CD4-positive, alpha-beta T cell treated with Interleukin-4 for 1 hour (primary cell): ENCODE measurements around the gene ANAPC15.

Experiments used
- DNase-seq, 2 donors: peaks; one replicate each; pipeline ENCODE4 v3.0.0-alpha.2; 2020 to 2022

The ANAPC15 gene

GRCh38 chr11:72124046-72124445 is 11.6 kb upstream of the ANAPC15 start:
- no peak for DNase-seq

- no peak for DNase-seq
Measured at GRCh38 chr11:72123117-72123653, 10.7 kb upstream of the ANAPC15 start.

GRCh38 chr11:72122607-72123006 is 10.1 kb upstream of the ANAPC15 start:
- no peak for DNase-seq

- no peak for DNase-seq
Measured at GRCh38 chr11:72120930-72121329, 8.4 kb upstream of the ANAPC15 start.

- DNase-seq = no peak
Measured at GRCh38 chr11:72119198-72119597, 6.7 kb upstream of the ANAPC15 start.

DNA sequence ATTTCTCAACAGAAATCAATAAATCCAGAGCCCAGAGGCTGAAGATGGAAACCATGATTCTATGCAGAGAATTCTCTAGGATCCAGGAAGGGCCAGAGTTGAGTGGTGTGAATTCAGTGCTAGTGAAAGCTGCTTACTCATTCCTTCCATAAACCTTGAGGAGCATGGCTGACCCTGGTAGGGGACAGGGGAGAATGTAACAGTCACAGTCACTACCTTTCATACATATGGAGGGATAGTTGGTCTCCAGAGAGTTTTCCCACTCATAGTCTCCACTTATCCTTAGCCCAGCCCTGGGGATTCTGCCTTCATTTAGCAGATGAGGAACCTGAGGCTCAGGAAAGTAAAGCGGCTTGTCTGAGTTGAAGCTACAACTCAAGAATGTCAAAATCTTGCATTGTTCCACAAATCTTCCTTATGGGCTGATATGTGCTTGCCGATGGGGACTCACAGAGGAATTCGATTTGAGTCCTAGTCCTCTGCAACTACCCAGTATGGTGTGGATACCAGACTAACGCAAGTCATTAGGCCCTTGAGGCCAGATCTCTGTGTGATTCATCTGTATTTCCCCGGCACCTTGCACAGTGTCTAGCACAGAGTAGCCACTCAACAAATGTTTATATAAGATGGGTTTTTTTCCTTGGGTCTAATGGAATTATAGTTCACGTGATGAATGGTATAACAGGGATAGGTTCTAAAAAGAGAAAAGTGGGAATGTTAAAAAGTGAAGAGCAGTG is 3.7 kb upstream of the ANAPC15 start:
- no peak for DNase-seq

DNA sequence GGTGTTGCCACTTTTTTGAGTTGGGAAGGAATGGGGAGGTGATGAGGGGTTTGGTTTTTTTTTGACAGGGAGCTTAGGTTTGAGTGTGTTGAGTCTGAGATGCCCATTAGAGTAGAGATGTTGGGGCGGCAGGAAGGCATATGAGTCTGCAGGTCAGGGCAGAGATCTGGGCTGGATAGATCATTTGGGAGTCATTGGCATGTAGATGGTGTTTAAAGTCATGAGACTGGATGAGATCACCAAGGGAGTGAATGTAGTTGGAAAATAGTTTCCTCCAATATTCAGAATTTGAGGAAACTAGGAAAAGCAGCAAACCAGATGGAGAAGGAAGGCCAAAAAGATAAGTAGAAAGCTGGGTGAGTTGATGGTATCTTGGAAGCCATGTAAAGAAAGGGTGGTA is 2.1 kb upstream of the ANAPC15 start:
- no peak for DNase-seq

DNA sequence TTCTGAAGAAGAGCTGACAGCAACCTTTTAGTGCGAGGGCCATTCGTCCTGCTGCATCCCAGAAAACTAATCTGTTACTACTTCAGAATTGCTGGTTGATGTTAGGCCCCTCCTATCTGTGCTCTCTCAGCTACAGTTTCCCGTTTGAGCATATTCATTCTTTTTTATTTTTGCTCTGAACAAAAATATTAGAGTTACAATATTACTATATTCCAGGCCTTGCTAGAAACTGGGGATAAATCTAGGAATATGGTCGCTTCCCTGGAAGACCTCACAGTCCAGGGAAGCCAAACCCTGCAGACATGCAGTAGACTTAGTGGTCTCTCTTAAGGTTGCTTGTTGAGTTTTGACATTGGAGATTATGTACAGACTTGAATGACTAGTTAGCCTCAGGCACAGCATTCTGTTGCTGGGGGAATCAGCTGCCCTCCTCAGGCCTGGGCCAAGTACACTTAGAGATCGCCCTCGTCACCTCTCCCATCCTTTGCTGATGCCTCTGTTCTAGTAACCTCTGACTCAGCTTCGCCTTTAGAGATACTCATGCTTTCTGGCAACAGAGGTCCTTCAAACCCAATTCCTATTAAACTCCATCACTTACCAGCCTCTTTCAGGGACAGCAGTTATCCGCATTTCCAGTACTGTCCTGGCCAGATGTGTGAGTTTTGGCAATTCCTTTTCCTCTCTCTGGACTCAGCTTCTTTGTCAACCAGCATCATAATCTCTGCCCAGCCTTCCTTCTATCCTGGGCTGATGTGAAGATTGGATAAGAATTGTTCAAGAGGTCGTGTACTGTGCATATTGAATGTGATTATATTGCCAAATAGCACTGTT is 698 bp upstream of the ANAPC15 start:
- DNase-seq = no peak

DNA sequence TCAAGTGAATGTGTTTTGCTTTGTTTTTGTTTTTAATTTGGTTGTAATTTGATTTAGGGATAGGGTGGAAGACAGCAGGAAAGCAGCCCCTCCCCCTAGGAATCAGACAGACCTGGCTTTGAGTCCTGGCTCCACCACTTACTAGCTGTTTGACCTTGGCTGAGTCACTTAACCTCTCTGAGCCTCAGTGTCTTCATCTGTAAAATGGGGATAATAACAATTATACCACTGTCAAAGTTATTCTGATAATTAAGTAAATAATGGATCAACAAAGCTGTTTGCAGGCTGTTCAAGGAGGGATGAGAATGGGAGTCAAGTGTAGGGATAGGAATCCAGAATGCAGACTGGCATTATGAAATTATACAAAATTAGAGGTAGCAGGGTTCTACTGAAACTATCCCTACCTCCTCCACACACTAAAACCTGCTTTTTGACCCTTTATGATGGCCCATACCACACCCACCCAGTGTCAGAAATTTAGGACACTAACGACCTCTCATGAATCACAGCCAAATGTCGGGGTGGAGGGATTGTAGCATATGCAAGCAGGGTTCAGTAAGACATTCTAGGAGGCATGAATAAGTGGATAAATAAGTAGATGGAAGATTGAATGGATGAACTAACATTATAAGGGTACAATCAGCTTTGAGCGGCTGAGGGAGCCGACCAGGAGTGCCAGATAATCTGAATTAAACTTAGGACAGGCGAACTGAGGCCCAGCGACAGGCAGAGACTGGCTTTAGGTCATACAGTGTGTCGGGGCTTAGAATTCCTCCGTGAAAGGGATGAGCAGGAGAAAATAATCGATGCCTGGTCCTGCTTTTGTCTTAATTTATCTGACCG is 974 bp downstream of the ANAPC15 start:
- DNase-seq = no peak

- no peak for DNase-seq
Measured at GRCh38 chr11:72105888-72106287, 6.6 kb downstream of the ANAPC15 start, which contains the start of gene TOMT. Gene TOMT, plus strand, starts transcription at chr11:72105924. Its CDS starts 28 bp downstream, at chr11:72105952.

- DNase-seq = no peak
Measured at GRCh38 chr11:72103754-72104167, 8.7 kb downstream of the ANAPC15 start.

DNA sequence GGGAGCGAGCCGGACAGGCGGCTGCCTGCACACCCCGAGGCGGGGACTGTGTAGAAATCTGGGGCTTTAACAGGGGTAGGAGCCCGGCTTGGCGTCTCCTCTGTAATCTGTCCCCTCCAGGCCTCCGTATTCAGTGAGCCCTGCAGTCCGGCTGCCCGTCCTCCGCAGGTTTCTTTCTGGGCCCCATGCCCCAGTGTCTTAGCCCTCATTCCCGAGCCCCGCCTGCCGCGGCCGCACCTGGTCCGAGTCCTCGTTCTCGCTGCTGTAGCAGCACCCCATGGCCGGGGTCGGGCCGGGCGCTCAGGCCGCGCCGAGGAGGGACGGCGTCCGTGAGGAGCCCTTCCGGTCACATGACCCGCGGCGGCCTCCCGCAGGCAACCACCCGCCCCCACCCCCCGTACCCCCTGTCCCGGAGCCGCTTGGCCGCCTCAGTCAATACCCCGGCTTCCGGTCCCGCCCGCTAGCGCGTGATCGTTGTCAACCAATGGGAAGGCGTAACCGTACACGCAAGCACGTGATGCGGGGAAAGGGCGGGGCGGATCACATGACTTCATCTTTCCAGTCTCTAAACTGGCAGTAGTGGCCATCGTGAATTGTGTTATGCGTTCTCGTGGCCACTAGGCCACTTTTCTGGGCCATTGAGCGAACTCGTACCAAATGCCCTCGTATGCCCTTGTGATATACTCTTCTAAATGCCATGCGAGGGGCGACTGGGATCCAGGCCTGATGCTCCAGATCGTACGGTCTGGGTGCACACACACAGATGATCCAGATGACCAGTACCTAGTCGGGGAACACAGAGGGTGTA is 9.3 kb downstream of the ANAPC15 start, which contains the start of gene LAMTOR1:
Gene LAMTOR1, minus strand, starts transcription at position 352 of the 808 bp plus-strand sequence. Its CDS starts 73 bp downstream, at position 279.
- peak; percentile 98 for DNase-seq

DNA sequence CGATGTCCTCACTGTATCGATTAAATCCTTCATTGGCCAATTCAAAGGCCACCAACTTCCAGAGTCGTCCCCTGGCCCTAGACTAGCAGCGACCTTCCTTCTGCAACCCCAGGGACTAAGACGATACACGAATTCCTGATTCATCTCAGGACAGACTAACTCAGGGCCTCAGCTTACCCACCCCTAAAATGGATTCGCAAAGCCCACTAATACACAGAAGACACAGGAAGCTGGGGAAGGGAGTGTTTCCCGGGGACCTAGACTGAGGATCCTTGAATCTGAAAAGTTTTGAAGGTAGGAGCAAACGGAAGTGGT is 9.9 kb downstream of the ANAPC15 start:
- no peak for DNase-seq

DNA sequence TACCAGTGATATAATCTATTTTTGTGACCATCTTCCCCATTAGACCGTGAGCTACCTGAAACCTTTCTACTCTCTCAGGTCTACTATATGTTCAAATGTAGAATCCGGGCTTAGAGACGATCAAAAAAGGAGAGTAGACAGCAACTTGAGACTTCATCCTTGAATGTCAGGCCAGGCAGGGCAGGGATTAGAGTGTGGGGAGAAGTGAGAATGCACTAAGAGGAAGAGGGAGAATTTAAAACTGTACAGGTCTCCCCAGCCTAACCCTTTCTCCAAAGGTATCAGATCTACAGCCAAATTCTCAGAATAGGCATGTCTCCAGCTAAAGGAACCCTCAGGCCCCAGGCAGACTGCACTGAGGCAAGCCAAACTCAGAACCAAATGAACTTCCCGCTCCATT is 10.3 kb downstream of the ANAPC15 start:
- no peak for DNase-seq

DNA sequence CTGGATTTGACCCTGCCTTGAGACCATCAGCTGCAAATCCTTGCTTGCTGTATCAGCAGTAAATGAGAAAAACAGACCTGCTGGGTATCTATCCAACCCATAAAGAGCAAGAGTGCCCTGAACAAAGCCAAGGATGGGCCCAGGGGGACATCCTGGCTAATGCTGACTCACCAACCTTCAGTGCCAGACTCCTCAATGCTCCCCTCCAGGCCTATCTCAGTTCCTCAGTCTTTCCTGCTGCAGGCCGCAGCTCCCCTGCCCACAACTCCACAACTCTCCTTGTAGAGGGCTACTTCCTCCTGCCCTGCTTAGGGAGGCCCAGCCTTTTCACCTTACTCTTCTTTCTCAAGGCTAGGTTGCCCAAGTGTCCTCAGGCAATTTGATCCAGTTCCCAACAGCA is 12.0 kb downstream of the ANAPC15 start:
- DNase-seq = peak in 1 of 2 donors; percentile 33

DNA sequence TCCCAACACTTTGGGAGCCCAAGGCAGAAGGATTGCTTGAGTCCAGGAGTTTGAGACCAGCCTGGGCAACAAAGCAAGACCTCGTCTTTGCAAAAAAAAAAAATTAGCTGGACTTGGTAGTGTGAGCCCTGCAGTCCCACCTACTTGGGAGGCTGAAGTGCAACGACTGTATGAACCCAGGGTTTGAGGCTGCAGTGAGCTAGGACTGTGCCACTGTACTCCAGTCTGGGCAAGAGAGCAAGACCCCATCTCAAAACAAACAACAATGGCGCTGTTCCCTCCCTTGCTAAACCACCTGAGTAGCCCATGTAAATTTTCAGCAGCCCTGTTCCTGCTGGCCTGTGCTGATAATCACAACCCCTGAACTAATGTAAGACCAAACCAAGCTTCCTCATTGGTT is 12.5 kb downstream of the ANAPC15 start:
- DNase-seq = no peak

- no peak for DNase-seq
Measured at GRCh38 chr11:72098741-72099140, 13.8 kb downstream of the ANAPC15 start.

- DNase-seq = peak; percentile 77 to 79
Measured at GRCh38 chr11:72091292-72091691, 21.2 kb downstream of the ANAPC15 start.

DNA sequence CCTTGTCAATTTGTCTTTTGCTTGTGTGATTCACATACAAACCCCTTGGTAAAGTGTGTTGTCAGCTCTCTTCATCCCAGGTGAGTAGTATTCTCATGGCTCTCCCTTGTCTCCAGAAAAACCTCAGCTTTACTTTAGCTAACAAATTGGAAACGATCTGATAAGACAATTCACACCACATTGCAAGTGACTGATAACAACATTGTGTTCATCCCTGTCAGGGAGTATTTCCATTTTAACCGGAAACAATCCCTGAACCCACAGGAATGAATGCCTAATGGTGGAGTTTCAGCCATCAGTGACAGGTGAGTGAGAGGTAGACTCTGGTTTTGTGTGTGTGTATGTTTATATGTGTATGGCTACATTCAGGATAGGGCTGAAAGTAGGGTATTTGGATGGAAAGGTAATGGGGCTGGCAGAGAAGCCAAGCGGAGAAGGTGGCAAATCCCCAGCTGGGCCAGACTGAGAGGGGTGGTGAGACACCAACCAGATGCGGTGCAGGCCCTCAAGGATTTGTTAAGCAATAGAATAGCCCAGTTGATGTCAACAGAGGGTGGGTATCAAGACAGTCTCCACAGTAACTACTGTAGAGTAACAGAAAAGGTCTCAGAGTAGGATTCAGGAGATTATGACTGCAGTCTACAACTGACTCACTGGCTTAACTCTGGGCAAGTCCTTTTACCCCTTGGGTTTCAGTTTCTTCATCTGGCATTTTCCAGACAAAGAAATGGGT is 24.3 kb downstream of the ANAPC15 start:
- DNase-seq = no peak

- DNase-seq = no peak
Measured at GRCh38 chr11:72085621-72086351, 26.7 kb downstream of the ANAPC15 start.

- DNase-seq = no peak
Measured at GRCh38 chr11:72084965-72085364, 27.5 kb downstream of the ANAPC15 start.
